ENCODE measurements around the gene CD2. TPM values are rescaled to one million over a fixed set of nuclear protein-coding genes. Genes with fewer than 3 reads are reported as not detected.

The CD2 gene
- total RNA-seq, 1 donor: not detected

DNA sequence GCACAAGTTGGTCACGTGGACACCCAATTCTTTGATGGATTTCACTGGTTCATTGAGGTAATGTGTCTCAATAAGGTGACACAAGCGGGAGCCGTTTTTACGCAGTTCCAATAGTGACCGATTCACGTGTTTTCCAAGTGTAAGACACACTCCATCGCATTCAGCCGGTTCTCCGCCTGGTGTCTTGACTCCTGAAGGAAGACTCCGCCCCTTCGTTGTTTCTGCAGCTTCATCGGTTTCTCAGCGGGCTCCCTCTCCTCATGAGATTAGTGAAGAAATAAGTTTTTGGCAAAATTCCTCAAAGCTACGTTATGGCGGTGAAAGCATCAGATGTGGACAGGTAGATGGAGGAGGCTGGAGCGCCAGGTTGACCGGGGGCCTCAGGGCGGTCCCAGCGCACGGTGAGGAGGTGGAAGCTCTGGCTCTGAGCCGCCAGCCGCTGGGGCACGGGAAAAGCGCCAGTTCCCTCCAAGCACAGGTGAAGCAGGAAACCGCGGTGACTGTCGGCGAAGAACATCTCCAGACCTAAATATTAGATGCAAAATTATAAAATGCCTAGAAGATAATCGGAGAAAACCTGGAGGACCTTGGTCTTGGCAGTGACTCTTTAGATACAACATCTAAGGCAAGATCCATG is 21.0 kb downstream of the CD2 start:
- DNase-seq (ENCODE audit: low read depth): no peak
- TF ChIP-seq, protein P1, sequence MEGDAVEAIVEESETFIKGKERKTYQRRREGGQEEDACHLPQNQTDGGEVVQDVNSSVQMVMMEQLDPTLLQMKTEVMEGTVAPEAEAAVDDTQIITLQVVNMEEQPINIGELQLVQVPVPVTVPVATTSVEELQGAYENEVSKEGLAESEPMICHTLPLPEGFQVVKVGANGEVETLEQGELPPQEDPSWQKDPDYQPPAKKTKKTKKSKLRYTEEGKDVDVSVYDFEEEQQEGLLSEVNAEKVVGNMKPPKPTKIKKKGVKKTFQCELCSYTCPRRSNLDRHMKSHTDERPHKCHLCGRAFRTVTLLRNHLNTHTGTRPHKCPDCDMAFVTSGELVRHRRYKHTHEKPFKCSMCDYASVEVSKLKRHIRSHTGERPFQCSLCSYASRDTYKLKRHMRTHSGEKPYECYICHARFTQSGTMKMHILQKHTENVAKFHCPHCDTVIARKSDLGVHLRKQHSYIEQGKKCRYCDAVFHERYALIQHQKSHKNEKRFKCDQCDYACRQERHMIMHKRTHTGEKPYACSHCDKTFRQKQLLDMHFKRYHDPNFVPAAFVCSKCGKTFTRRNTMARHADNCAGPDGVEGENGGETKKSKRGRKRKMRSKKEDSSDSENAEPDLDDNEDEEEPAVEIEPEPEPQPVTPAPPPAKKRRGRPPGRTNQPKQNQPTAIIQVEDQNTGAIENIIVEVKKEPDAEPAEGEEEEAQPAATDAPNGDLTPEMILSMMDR (IDR thresholded peaks at IDR 0.05; ENCODE audit: insufficient read depth, low read depth, low read length): no peak
- H3K4me3 ChIP-seq (ENCODE audit: low read depth, low read length): no peak overlapping the region

DNA sequence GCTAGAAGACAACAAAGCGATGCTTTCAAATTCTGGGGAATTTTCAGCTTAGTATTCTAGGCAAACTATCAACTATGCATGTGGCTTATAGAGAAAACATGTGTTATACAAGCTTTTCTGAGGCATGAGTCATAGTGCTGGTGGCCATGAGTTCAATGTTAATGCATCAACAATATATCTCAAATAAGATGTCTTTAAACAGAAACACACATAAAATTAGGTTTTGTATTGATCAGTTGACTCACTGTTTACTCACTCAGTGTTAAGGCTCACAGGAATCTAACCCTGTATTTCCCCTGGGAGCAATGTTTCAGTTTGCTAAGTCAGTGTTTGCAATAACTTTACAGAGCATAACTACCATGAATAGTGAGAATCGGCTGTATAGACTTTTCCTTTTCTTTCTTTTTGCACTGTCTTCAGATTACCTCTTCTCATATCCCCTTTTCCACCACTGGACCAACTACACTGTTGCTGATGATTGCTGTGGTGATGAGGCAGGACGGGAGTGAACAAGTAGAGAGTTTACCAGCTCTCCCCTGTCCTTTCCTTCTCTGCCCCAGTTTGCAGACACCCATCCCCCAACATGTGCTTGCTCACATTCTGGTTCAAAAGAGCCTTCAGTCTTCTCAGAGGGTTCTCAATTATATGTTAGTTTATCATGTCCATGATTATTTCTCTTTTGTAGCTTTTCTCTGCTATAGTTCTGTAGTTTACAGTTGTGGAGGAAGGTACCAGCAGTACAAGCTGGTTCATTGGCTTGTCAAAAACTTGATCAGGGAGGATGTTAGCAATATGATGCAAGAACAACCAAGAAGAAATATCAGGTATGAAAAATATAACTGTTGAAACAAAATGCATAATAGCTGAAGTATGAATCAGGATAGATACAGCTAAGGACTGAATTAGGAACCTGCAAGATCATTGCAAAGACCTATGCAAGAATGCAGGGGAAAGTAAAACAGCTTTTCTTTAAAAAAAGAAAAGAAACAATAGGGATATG is 23.9 kb downstream of the CD2 start:
- TF ChIP-seq, protein P1 (IDR thresholded peaks at IDR 0.05; ENCODE audit: insufficient read depth, low read depth, low read length): no peak
- peak; percentile 78 for DNase-seq (ENCODE audit: low read depth)
- H3K4me3 ChIP-seq (ENCODE audit: low read depth, low read length): no peak overlapping the region

DNA sequence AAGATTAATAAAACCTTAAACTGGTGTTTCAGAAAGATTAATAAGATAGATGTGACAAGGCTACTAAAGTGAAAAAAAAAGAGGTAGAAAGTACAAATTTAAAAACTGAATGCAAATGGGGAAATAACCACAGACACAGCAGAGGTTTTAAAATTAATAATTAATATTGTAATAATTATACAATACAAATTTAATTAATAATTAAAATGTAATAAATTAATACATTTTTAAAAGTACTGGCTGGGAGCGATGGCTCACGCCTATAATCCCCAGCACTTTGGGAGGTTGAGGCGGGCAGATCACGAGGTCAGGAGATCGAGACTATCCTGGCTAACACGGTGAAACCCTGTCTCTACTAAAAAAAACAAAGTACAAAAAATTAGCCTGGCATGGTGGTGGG is 26.8 kb downstream of the CD2 start:
- no peak for DNase-seq (ENCODE audit: low read depth)
- TF ChIP-seq, protein P1 (IDR thresholded peaks at IDR 0.05; ENCODE audit: insufficient read depth, low read depth, low read length): no peak

DNA sequence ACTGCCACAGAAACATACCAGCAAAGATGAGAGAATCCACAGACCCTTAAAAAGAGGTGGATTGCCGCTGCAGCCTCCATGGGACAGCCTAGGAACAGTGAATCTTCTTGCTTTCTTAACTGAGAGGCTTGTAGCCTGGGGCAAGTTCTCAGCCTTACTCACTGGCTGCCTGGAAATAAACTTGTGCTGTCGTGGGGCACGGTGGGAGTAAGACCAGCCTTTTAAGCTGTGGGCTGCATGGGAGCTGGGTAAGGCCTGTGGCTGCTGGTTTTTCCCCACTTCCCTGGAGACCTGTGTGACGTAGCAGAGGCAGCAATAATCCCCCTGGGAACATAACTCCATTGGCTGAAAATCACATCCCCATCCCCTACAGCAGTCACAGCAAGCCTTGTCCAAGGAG is 30.8 kb downstream of the CD2 start:
- DNase-seq (ENCODE audit: low read depth): no peak
- no peak overlapping the region for H3K4me3 ChIP-seq (ENCODE audit: low read depth, low read length)
- TF ChIP-seq, protein P1 (IDR thresholded peaks at IDR 0.05; ENCODE audit: insufficient read depth, low read depth, low read length): no peak

More for the DNA sequence above, 26.8 kb downstream of the CD2 start:
- no peak overlapping the region for H3K4me3 ChIP-seq (ENCODE audit: low read depth, low read length)

DNA sequence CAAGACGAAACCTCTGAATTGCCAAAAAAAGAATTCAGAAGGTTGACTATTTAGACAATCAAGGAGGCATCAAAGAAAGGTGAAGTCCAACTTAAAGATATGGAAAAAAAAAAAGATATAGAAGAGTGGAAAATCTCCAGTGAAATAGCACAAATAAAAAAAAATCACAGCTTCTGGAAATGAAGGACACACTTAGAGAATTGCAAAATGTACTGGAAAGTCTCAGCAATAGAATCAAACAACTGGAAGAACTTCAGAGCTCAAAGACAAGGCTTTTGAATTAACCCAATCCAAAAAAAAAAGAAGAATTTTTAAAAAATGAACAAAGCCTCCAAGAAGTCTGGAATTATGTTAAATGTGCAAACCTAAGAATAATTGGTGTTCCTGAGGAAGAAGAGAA is 31.8 kb downstream of the CD2 start:
- TF ChIP-seq, protein P1 (IDR thresholded peaks at IDR 0.05; ENCODE audit: insufficient read depth, low read depth, low read length): no peak
- no peak overlapping the region for H3K4me3 ChIP-seq (ENCODE audit: low read depth, low read length)
- DNase-seq (ENCODE audit: low read depth): no peak

DNA sequence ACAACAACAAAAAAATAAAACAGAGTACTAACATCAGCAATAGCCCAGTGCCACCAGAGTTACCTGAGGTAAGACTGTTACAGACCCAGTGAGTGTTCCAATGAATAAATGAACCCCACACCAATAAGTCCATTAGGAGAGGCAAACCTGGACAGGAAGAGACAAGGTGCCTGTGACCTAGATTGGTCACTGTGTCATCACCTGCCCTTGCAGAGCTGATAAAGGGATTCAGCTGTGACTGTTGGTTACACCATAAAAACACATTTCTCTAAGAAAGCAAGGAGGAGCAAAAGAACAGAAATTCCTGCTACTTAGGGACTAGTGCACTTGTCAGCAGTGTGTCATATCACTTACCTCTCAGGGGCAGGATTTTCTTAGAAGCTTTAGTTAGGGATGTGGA is 37.5 kb downstream of the CD2 start:
- no peak overlapping the region for H3K4me3 ChIP-seq (ENCODE audit: low read depth, low read length)
- TF ChIP-seq, protein P1 (IDR thresholded peaks at IDR 0.05; ENCODE audit: insufficient read depth, low read depth, low read length): no peak
- DNase-seq (ENCODE audit: low read depth): no peak
